Ascending aorta (tissue), 2 donors: ENCODE results near the gene RXYLT1. TPM values are rescaled to one million over a fixed set of nuclear protein-coding genes. Genes with fewer than 3 reads are reported as not detected.
A peak's percentile ranks its signal among the peaks of the same experiment; 100 is the strongest.

Experiments used
- DNase-seq, 2 donors: peaks; one replicate each; pipeline ENCODE4 v3.0.0-alpha.2; 2019; ENCODE audit warnings: low spot score in 2 of 2
- H3K27ac ChIP-seq, 2 donors: fragments of 200-600 bp; sonication (generic); one replicate each; pipeline ENCODE4 v1.5.1; 2016 to 2017; ENCODE audit warnings: mild to moderate bottlenecking in 1 of 2
- H3K27me3 ChIP-seq: fragments of 200-600 bp; sonication (generic); one replicate; pipeline ENCODE4 v1.5.1; 2017
- H3K36me3 ChIP-seq, 2 donors: fragments of 200-600 bp; sonication (generic); one replicate each; pipeline ENCODE4 v1.5.1; 2016
- H3K4me1 ChIP-seq, 2 donors: fragments of 200-600 bp; sonication (generic); one replicate each; pipeline ENCODE4 v1.5.1; 2016 to 2017; ENCODE audit warnings: mild to moderate bottlenecking in 1 of 2
- H3K4me3 ChIP-seq, 2 donors: fragments of 200-600 bp; sonication (generic); one replicate each; pipeline ENCODE4 v1.5.1; 2016 to 2017; ENCODE audit warnings: mild to moderate bottlenecking in 1 of 2
- H3K9me3 ChIP-seq, 2 donors: fragments of 200-600 bp; sonication (generic); one replicate each; pipeline ENCODE4 v1.5.1; 2016
- intact Hi-C: fragments of 100-400 bp; cut with DNase I; formaldehyde crosslinking; loops from one replicate; pipeline ENCODE4 v1.15.1; 2023
- total RNA-seq: library from RNA; depleted of rRNA; stranded (reverse); fragments of >200 nt; gene quantifications from one replicate; pipeline ENCODE4 v1.1.0, GENCODE V29; 2016
- TF ChIP-seq, protein P1 (sequence below), 3 experiments: fragments of 200-600 bp in 2 of 3; fragments of 450-650 bp in 1 of 3; sonication (generic) in 2 of 3; IDR thresholded peaks; one replicate each; pipeline ENCODE4 v1.5.1; 2016 to 2019; ENCODE audit warnings: antibody characterized with exemption in 3 of 3, mild to moderate bottlenecking in 1 of 3, moderate library complexity in 1 of 3

The RXYLT1 gene
- total RNA-seq, 1 donor from 2014 or later, result 1.5 TPM

- H3K36me3 ChIP-seq, result peaks cover 3 to 4% of the 10 kb centered on the region in 2 donors
- H3K27ac ChIP-seq, result no peak overlapping the region
- no peaks in the 10 kb centered on the region for H3K4me1 ChIP-seq
- no peaks in the 10 kb centered on the region for H3K9me3 ChIP-seq
- TF ChIP-seq, protein P1, sequence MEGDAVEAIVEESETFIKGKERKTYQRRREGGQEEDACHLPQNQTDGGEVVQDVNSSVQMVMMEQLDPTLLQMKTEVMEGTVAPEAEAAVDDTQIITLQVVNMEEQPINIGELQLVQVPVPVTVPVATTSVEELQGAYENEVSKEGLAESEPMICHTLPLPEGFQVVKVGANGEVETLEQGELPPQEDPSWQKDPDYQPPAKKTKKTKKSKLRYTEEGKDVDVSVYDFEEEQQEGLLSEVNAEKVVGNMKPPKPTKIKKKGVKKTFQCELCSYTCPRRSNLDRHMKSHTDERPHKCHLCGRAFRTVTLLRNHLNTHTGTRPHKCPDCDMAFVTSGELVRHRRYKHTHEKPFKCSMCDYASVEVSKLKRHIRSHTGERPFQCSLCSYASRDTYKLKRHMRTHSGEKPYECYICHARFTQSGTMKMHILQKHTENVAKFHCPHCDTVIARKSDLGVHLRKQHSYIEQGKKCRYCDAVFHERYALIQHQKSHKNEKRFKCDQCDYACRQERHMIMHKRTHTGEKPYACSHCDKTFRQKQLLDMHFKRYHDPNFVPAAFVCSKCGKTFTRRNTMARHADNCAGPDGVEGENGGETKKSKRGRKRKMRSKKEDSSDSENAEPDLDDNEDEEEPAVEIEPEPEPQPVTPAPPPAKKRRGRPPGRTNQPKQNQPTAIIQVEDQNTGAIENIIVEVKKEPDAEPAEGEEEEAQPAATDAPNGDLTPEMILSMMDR (IDR thresholded peaks at IDR 0.05), result no peak
- H3K4me3 ChIP-seq, result no peak overlapping the region
- no peak for DNase-seq
- H3K27me3 ChIP-seq, result no peaks in the 10 kb centered on the region
- intact Hi-C loops, result no loop called here
Measured at GRCh38 chr12:63795032-63795687, 15.5 kb downstream of the RXYLT1 start.

- Histone ChIP-seq H3K27ac (no peak overlapping the region), H3K36me3 (peaks cover 0 to under 1% of the 10 kb centered on the region in 2 donors), H3K4me1 (no peaks in the 10 kb centered on the region), H3K9me3 (no peaks in the 10 kb centered on the region), H3K4me3 (no peak overlapping the region), H3K27me3 (no peaks in the 10 kb centered on the region)
- no peak for DNase-seq
- intact Hi-C loops, result no loop called here
- TF ChIP-seq, protein P1 (IDR thresholded peaks at IDR 0.05), result no peak
Measured at GRCh38 chr12:63795944-63796343, 16.2 kb downstream of the RXYLT1 start.

DNA sequence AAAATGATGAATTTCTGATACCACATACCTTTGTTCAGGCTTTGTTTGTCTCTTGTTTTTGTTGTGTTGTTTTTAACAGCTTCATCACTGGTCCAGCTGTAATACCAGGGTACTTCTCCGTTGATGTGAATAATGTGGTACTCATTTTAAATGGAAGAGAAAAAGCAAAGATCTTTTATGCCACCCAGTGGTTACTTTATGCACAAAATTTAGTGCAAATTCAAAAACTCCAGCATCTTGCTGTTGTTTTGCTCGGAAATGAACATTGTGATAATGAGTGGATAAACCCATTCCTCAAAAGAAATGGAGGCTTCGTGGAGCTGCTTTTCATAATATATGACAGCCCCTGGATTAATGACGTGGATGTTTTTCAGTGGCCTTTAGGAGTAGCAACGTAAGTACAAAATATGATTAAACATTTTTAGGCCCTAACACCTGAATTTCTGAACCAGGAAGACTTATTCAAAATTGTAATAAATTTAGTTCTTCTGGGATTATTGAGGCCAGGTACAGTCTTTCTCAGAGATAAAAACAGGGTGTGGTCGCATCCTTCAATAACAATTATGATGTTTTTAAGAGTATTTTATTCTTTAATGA, 22.4 kb downstream of the RXYLT1 start:
- no peak overlapping the region for H3K4me3 ChIP-seq
- DNase-seq, result no peak
- no peaks in the 10 kb centered on the region for H3K4me1 ChIP-seq
- no peaks in the 10 kb centered on the region for H3K9me3 ChIP-seq
- TF ChIP-seq, protein P1 (IDR thresholded peaks at IDR 0.05), result peak; percentile 12 to 58 (median 46)
- H3K27ac ChIP-seq, result no peak overlapping the region
- intact Hi-C loops, result loop anchor here (2.0 to 10.0 kb wide), 3 partner anchors 135 to 697 kb away; partner anchors contain the start of gene DPY19L2
- no peaks in the 10 kb centered on the region for H3K27me3 ChIP-seq
- H3K36me3 ChIP-seq, result peaks cover 0 to 5% of the 10 kb centered on the region in 2 donors

DNA sequence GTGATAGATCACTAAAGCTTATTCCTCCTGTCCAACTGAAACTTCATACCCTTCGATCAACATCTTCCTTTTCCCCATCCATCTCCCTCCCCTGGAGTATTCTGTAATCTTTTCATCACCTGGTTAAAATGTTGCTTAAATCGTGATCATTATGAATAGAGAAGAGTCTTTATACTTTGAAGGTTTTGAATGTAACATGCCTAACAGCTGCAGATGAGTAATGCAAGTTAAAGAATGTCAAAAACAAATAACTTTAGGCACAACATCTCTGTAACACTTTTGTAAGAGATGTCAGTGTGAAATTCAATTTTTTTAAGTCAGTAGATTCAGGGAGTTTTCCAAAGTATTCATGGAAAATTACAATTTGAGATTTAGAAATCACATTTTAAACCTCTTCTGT, 25.0 kb downstream of the RXYLT1 start:
- no peaks in the 10 kb centered on the region for H3K27me3 ChIP-seq
- H3K4me3 ChIP-seq, result no peak overlapping the region
- TF ChIP-seq, protein P1 (IDR thresholded peaks at IDR 0.05), result no peak
- no peaks in the 10 kb centered on the region for H3K4me1 ChIP-seq
- H3K27ac ChIP-seq, result no peak overlapping the region
- peaks cover 0 to 18% of the 10 kb centered on the region in 2 donors for H3K36me3 ChIP-seq
- intact Hi-C loops, result loop anchor here (5.0 to 10.0 kb wide), 2 partner anchors 137 to 390 kb away; partner anchors contain the start of gene DPY19L2
- no peaks in the 10 kb centered on the region for H3K9me3 ChIP-seq
- DNase-seq, result no peak

DNA sequence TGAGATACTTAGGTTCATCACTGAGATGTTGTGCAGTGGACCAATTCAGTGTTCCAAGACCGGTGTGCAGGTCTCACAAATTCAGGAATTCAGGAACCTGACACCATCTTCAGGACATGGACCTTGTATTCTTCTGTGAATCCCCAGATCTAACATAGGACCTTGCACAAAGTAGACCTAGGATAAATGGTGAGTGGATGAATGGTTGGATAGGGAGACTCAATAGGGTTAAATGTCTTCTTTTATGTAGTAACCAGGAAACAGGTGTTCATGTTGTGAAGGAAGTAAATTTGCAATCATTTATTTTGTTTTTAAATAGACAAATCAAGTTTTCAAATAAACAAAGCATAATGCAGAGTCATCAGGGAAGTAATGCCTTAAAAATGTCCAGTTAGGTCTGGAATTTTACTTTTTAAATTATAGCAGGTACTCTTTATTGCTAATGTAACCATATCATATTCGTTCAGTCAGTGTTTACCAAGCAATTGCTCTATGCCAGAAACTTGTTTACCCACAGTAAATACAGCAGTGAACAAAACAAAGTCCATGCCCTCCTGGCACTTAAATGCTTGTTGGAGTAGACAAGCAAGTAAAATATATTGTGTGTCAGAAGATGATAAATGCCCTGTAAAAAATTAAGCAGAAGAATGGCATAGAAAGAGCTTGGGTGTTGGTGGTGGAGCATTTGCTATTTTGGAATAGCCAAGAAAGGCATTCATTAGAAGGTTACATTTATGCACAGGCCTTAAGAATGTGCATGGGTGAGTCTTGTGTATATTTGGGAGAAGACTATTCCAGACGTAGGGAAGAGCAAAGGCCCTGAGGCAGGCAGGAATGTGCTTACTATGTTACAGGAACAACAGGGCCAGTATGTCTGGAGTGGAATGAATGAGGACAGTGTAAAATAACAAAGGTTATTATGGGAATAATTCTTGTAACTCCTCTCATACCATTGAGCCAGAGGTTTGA, 26.3 kb downstream of the RXYLT1 start:
- H3K4me1 ChIP-seq, result no peaks in the 10 kb centered on the region
- intact Hi-C loops, result loop anchor here (10.0 kb wide), 1 partner anchor 391 kb away; no protein-coding TSS in a partner anchor
- H3K4me3 ChIP-seq, result no peak overlapping the region
- DNase-seq, result no peak
- TF ChIP-seq, protein P1 (IDR thresholded peaks at IDR 0.05), result no peak
- peaks cover 0 to 18% of the 10 kb centered on the region in 2 donors for H3K36me3 ChIP-seq
- no peaks in the 10 kb centered on the region for H3K9me3 ChIP-seq
- no peaks in the 10 kb centered on the region for H3K27me3 ChIP-seq
- H3K27ac ChIP-seq, result no peak overlapping the region
